ENCODE results near the gene IRGQ.

- TF ChIP-seq CTCF (IDR thresholded peaks at IDR 0.05) (no peak), EZH2 (IDR thresholded peaks at IDR 0.05) (no peak), EZH2phosphoT487 (IDR thresholded peaks at IDR 0.05) (no peak)
These were observed 26.1 kb upstream of the IRGQ start for GRCh38 chr19:43622070-43622469.
